HL-60/S4 treated with phorbol 12-myristate 13-acetate at 8.2 ng/mL for 4 days and 3 days (cell line): Measurements from ENCODE around the gene TRMT44.
"Not testable (repeated sequence)": the region's sequence is repeated elsewhere in the genome, so short reads cannot be mapped to it uniquely, and the experiment has no call there.

Experiments
- in situ Hi-C: fragments of 300-500 bp; cut with MboI; formaldehyde crosslinking; loops from 2 replicates; pipeline ENCODE4 v1.15.0; 2022; ENCODE audit warnings: low sequenced_read_pairs

The TRMT44 gene

DNA sequence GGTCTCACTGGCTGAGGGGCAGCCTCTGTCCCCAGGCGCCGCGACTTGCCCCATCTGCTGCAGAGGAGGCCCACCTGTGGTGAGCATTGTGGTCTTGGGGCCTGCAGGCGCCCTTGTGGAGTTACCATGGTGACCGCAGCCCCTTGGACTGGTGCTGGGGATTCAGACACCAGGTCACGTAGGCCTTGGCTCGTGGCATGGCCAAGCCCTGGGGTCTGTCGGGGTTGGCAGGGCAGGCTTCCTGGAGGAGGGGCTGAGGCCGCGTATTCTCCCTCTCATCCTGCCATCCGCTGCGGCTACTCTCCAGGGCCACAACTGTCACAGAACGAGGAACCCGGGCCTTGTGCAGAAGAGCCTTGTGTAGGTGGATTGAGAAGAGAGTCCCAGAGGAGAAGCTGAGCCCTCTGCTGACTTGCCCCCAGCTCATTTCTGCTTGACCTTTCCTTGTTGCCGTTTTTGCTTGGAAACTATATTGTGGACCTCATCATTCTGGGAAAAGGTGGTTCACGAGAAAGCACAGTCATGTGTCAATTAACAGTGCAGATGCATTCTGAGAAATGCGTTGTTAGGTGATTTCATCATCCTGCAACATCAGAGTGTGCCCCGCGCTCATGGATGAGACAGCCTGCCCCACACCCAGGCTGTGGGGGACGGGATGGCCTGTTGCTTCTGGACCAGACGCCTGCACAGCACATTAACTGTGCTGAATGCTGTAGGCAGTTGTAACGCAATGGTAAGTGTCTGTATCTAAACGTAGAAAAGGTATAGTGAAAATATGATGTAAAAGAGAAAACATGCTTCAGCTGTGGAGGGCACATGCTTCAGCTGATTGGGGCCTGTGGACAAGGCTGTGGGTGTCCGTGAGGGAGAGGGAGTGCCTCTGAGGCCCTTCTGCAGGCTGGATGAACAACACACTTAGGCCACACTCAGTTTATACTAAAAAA is 38.5 kb downstream of the TRMT44 start:
- in situ Hi-C loops, result no loop called here

DNA sequence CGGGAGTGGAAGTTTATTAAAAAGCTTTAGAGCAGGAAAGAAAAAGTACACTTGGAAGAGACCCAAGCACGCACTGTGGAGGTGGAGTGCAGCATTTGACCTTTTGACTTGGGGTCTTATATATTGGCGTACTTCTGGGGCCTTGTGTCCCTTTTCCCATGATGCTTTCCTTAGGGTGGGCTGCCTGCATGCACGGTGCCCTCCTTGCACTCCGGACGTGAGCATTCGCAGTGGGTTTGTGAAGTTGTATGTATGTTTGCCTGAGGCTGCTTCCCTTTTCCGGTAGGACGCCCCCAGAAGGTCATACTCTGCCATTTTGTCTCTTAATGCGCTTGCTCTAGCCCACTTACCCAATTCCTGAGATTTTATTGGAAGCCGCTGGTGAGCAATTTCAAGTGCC is 39.6 kb downstream of the TRMT44 start:
- in situ Hi-C loops, result no loop called here

DNA sequence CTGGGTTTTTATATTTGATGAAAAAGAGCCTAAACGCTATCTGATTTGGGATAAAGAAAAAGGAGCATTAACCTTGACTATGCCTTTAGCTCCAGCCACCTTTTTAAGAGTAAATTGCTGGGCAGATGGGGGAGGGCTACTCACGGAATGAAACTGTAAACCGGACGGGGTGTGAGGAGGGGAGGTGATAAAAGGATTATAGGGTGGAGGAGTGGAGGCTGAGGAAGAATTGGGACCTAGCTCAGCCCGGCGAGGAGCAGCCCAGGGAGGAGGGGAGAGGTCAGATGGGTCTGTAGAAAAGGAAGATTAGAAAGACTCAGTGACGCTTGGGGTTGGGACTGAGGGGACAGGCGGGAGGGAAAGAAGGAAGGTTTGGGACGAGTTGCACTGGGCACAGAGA is 46.1 kb downstream of the TRMT44 start:
- in situ Hi-C loops, result not testable (repeated sequence)

DNA sequence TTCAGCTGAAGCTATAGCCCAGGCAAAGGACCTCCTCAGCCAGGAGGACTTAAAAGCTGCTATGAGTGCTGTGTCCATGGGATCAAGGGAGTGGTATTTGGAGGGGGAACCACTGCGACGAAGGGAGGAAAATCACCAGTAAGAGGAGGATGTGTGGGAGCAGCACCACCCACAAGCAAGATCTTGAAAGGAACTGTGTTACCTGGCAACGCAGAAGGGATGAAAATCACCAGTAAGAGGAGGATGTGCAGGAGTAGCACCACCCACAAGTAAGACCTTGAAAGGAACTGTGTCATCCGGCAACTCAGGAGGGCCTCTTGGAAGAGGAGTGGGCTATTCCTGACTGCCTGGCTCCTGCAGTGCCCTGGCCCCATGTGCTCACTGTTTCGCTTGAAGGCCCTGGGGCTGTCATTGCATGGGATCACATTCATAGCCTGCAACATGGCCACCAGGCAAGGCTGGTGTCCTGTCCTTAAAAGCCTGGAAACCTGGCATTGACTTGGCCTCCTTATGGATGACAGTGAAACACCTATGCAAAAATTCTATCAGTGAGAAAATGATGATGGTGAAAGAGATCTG is 48.3 kb downstream of the TRMT44 start:
- in situ Hi-C loops, result no loop called here

DNA sequence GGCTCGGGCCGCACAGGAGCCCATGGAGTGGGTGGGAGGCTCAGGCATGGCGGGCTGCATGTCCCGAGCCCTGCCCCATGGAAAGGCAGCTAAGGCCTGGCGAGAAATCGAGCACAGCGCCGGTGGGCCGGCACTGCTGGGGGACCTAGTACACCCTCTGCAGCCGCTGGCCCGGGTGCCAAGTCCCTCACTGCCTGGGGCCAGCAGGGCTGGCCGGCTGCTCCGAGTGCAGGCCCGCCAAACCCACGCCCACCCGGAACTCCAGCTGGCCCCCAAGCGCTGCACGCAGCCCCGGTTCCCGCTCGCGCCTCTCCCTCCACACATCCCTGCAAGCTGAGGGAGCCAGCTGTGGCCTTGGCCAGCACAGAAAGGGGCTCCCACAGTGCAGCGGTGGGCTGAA is 50.9 kb downstream of the TRMT44 start:
- in situ Hi-C loops, result not testable (repeated sequence)

DNA sequence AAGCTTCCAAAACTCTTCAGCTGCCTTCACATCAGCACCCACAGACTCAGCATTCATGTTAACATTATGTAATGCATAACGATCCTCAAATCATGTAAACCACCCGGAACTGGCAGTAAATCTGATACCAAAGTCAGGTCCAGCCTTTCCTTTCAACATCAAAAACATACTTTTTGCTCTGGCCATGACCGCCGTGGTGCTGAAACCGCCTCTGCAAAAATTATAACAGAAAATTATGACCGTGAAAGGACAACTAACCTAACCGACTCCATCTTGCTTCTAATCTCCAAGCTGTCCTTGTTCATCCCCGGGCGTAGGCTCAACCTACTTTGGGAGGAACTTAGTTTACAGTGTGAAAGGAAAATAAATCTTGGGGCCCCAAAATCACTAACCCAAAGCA is 51.6 kb downstream of the TRMT44 start:
- in situ Hi-C loops, result no loop called here

DNA sequence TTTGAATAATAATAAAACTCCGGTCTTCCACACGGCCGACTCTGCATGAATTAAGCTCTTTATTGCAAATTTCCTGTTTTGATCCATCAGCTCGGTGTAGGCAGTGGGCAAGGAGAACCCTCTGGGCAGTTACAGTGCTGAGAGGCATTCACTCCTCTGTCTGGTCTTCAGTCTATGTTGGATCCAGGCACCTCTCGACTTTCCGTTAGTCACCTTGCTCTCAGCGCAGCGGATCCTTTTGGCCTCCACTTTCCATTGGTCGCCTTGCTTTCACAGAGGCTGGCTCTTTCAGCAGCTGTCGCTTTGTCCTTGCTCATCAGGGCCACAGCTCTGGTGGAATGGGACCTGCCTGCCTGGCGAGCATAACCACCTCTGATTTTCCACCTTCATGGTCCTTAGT is 52.9 kb downstream of the TRMT44 start:
- in situ Hi-C loops, result no loop called here

DNA sequence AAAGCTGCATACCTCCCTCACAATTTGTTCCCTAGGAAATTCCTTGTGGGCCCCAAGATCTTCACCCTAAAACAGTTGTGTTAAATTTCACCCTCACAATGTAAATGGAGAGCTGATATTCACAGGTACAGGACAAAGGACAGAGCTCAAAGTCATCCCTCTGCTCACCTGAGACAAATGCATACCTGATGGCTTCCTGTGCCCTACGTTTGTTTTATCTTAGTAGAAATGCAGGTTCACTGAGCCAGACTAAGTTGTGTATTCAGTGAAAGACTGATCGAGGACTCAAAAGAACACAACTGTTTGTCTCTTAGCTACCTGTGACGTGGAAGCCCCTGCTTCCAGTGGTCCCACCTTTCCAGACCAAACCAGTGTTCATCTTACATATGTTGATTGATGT is 53.6 kb downstream of the TRMT44 start:
- in situ Hi-C loops, result no loop called here

DNA sequence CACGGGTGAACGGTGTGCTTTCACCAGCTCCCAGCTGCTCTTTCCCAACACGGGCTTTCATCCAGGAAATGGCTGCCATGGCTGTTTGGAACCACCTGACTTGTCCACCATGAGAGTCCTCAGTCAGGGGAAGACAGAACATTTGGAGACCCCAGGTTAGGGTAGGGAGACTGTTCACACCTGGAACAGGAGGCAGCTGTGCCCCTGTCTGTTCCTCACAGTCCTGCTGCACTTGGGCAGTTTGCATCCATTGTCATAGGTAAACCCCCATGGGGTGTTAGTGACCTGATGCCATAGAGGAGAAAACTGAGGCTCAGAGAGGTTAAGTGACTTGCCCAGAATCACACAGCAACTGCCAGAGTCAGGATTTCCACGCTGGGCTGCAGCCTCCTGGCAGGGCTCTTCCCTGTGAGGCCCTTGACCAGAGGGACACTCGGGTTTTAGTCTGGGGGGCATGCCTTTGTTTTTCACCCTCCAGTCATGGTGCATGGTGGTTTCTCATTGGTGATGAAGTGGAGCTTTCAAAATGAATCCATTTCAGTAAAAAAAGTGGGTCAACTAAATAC is 54.5 kb downstream of the TRMT44 start:
- in situ Hi-C loops, result no loop called here

DNA sequence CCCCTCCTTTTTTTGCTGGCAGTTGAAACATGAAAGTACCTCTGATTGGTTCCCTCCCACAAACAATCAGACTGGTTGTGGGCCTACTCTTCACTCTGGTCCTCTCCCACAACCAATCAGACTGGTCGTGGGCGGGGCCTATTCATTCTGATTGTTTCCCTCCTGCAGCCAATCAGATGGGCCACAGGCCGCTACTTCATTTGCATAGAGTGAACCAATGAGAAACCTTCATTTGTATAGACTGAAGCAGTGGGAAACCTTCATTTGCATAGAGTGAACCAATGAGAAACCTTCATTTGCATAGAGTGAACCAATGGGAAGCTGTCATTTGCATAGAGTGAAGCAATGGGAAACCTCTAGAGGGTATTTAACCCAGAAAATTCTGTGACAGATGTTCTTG is 55.2 kb downstream of the TRMT44 start:
- in situ Hi-C loops, result no loop called here

DNA sequence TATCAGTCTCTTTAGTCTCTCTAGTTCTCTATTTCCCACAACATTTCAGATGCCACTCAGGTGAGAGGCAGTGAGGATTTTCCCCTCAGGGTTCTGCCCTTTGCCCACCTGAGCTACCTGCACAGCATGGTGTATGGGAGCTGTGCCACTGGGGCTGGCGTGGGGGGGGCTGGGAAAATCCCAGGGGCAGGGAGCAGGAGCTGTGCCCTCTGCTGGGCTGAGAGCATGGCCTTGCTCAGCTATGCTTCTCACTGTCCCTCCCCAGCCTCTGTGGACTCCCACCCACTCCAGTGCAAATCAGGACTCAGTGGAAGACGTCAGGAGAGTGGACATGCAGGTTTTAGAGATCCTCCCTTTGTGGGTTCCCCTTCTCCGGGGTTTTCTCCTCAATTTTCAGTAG is 57.2 kb downstream of the TRMT44 start:
- in situ Hi-C loops, result no loop called here

DNA sequence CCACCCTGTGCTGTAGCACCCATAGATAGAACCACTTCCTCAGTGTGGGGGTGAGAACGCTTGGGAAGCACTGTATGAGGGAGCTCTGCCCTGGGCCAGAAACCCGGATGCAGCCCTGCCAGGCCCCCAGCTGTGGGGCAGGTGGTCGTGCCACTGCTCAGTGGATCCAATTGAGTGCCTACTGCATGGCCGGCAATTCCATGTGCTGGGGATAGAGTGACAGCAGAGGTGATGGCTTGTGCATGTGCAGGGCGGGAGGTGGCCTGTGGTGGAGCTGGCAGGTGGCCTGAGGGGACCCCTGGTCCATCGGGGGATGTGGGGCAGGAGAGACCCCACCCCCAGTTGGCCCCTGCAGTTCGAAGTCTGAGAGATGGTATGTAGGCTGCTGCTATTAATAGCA is 60.4 kb downstream of the TRMT44 start:
- in situ Hi-C loops, result no loop called here

DNA sequence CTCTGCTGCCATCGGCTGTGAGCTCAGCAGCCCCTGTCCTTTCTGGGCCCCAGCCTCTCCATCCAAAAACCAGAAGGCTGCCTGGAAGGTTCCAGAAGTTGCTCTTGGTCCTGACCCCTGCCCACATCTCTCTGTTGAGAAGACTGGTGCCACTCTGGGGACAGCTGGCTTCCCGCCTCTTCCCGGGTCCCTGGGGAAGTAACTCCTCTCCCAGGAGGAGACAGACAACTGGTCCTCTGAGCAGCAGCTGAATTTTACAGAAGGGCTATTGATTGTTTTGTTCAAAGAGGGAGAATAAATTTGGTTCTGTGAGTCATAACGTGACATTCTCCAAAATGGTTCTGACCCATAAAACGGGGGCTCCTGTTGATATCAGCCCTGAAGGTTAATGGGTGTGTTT is 61.2 kb downstream of the TRMT44 start:
- in situ Hi-C loops, result no loop called here

DNA sequence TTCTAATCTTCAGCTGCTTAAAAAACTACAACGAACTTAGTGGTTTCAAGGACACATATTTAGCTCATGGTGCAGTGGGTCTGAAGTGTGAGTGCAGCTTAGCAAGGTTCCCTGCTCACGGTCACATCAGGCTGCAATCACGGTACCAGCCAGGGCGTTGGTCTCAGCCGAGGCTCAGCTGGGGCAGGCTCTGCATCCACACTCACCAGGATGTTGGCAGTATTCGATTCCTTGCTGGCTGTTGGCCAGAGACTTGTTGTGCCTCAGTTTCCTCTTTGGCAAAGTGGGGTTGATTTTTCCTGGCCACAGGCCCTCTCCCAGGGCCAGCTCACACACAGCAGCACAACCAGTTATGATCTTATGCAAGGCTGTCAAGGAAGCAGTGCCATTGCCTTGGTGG is 61.8 kb downstream of the TRMT44 start:
- in situ Hi-C loops, result no loop called here

DNA sequence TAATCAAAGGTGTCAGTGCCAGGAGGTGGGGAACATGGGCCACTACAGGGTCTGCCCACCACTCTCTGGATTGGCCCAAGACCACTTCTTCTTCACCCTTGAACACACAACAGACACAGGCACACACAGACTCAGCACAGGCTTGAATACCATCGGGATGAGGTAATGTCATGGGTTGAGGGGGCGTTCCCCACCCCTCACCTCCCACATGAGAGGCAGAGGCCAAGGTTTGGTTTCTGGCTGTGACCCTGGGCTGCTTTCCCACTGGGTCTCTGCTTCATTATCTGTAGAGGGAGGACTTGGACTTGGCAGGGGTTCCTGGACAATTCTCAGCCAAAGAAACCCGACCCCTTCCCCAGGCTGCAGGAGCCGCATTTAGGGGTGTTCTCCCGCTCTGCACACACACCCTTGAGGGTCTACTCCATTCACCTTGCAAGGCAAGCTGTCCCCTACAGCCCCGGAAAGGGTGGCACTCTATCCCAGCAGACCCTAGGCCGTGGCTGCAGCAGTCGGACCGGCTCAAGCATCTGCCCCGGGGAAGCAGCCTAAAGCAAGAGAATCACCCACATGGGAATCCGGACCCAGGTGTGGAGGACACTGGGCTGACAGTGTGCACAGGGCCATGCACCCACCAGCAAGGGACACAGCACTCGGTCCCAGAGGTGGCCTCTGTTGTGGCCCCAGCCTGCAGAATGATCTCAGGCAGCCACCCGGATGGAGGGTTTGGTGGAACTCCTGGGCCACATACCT is 62.4 kb downstream of the TRMT44 start:
- in situ Hi-C loops, result no loop called here

DNA sequence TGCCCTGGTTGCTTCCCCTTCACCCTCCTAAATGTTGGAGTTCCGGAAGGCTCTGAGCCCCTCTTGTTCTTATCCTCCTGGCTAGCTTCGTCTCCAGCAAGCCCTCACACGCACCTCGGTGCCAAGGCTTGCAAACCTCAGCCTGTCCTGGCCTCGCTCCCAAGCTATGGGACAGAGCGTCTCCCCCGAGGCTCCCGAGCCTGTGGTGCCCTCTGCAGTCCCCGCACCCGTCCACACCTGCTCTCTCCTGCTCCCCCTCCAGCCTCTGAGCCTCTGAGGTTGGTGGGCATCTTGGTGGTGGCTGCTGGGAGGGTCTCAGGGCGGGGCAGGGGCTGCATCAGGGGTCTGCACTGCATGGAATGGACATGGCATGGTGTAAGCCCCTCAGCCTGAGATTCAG is 63.2 kb downstream of the TRMT44 start:
- in situ Hi-C loops, result no loop called here

DNA sequence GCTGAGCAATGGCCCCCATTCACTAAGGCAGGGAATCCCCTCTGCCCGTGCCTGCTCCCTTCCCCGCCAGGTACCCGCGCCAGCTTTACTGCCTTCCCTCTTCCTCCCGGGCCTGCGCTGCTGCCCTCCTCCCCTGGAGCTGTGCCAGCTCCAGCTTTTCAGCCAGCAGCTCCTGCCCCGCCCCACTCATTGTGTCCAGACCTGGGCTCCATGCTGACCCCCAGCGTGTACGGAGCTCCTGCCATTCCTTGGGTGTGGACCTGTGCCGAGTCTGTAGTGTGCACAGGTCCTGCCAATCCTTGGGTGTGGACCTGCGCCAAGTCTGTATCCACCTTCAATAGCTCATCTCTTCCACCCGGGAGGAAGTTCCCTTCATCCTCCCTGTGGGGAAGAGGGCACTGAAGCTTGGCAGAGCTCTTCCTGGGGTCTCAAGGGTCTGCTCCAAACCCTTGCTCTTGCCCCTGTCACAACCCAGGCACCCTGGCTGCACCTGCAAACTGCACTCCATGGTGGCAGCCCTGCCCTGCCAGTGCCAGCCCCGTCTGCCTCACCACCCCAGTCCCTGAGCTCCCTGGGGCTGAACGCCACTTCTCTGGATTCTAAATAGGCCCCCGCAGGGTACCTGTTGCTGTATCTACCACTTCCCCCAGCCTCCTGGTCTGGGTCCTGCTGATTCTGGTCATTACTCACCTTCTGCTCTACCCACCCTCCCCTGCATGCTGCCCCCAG is 63.9 kb downstream of the TRMT44 start:
- in situ Hi-C loops, result no loop called here

DNA sequence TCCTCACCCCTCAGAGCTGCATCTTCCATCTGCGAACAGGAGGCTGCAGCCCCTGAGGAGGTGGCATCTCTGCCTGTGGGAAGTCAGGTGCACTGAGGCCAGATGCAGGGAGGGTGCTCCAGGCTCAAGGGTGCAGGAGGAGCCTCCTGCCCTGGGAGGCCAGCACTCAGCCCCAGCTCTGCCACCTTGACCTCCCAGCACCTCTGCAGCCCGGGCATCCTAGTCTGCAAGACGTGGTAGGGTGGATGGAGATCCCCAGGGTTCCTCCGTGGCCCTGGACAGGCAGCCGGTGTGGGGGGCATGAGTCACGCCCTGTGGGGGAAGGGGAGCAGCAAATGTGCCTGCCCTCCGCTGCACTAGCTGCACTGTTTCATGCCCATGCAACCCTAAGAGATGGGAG is 64.7 kb downstream of the TRMT44 start:
- in situ Hi-C loops, result no loop called here

DNA sequence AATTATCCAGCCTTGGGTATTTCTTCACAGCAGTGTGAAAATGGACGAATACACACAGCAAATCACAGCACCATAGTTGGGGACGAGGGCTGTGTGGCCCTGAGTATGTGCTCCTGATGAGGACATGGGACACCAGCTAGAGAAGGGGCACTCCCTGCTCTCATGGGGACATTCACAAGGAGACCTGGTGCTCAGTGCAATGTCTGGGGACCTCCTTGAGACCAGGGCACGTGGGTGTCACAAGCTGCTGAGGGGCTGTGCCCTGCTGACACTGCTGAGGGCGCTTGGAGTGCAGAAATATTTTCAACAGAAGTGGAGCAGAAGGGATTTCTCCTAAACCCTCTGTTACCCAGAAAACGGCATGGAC is 65.4 kb downstream of the TRMT44 start:
- in situ Hi-C loops, result no loop called here

DNA sequence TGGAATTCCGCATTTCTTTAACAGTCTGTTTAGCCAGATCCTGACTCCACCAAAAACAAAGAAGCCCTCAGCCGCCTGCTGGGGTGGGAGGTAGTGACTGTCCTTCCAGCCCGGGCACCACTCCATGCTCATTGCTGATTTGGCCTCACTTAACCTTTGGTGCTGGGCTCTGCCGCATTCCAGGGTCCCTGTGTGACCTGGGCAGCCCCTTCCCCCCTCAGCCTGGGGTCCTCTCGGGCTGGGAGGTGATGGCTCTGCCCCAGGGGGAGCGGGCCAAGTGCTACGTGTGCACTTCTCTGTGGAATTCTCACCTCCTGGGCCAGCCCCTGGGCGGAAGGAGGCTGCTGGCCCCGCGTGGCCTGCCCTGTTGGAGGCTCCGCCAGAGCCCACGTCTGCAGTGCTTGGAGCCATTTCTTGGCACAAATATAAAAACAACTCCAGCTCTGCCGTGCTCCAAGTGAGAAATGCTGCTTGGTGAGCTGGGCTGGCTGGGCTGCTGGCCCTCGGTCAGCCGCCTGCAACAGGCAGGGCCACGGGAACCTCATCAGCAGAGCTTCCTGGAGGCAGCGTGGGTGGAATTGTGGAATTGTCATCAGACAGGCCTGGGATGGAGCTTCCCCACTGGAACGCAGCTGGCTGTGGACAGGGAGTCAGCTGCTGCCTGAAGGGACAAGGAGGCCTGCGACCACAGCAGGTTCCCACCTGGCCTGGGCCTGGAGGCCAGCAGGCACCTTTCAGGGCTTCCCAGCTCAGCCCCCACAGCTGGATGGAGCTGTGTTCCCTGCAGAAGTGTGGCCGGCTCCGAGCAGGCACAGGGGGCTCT is 66.0 kb downstream of the TRMT44 start:
- in situ Hi-C loops, result no loop called here
